ENCODE data around the gene B3GAT2.

The B3GAT2 gene

DNA sequence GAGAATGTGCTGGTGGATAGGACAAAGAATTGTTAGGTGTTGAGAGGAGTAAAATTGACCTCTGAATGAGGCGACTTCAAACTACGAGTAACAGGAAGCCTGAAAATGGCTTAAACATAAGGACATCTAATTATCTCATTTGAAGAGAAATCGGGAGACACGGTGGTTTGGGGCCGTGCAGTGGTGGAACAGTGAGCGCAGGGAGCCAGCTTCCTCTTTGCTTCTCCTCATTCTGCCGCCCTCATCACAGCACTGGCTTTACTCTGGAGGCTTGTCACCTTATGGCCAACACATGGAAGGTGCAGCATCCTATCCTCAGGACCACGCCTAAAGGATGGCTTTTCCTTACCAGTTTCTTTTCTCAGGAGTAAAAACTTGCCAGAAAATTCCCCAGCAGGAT lies 114.3 kb downstream of the B3GAT2 start:
- no peak for TF ChIP-seq CTCF (IDR thresholded peaks at IDR 0.05; ENCODE audit: insufficient read depth, low read length, poor library complexity, severe bottlenecking)
- DNase-seq (ENCODE audit: extremely low read depth, insufficient read length): no peak
- H3K36me3 ChIP-seq (ENCODE audit: control insufficient read depth, insufficient read depth, low read length): no peaks in the 10 kb centered on the region; the same call in 1 of the 2 replicates
- no peaks in the 10 kb centered on the region for H3K27me3 ChIP-seq (replicated peaks; ENCODE audit: control insufficient read depth, insufficient read depth, low read length)
- no peak overlapping the region for H3K4me3 ChIP-seq (replicated peaks; ENCODE audit: low read depth, low read length)

DNA sequence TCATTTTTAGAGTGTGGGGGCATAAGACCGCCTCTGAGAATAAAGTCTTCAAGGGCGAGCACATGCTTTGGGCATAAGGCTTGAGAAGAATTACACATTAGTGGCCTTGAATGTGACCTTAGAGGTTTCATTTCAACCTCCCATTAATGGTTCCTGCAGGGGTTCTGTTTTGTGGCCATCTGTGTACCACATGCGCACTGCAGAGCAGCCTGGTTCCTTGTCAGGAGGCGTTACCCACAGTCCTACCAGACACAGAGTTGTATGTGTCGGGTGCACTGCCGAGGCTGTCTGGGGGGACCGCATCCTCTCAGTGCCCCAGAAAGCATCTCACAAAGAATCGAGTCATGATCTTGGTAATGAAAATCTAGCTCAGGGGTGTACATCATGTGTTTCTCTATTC lies 115.7 kb downstream of the B3GAT2 start:
- Histone ChIP-seq H3K27me3 (replicated peaks; ENCODE audit: control insufficient read depth, insufficient read depth, low read length) (no peaks in the 10 kb centered on the region), H3K36me3 (ENCODE audit: control insufficient read depth, insufficient read depth, low read length) (no peaks in the 10 kb centered on the region), H3K4me3 (replicated peaks; ENCODE audit: low read depth, low read length) (no peak overlapping the region)
- no peak for DNase-seq (ENCODE audit: extremely low read depth, insufficient read length)
- no peak for TF ChIP-seq CTCF (IDR thresholded peaks at IDR 0.05; ENCODE audit: insufficient read depth, low read length, poor library complexity, severe bottlenecking)

GRCh38 chr6:70839286-70840266 lies 117.3 kb downstream of the B3GAT2 start:
- TF ChIP-seq CTCF (IDR thresholded peaks at IDR 0.05; ENCODE audit: insufficient read depth, low read length, poor library complexity, severe bottlenecking): no peak
- no peak overlapping the region for H3K4me3 ChIP-seq (replicated peaks; ENCODE audit: low read depth, low read length)
- DNase-seq (ENCODE audit: extremely low read depth, insufficient read length): no peak

DNA sequence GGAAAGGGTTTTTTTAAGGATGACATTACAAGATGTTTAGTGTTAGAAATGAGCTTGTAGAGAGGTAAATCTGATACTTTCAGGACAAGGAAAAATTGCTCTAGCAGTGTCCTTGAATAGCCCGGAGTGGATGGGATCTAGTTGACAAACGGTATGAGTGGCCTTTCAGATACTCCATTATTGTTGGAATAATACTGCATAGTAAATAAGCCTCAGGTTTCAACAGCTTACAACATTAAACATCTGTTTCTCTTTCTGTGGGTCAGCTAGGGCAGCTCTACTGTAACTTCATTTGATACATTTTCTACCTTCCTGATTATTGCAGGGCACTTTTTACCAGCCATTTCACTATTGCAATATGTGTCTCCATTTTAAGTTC lies 118.0 kb downstream of the B3GAT2 start:
- H3K27me3 ChIP-seq (replicated peaks; ENCODE audit: control insufficient read depth, insufficient read depth, low read length): no peaks in the 10 kb centered on the region
- H3K4me3 ChIP-seq (replicated peaks; ENCODE audit: low read depth, low read length): no peak overlapping the region
- no peak for TF ChIP-seq CTCF (IDR thresholded peaks at IDR 0.05; ENCODE audit: insufficient read depth, low read length, poor library complexity, severe bottlenecking)
- no peak for DNase-seq (ENCODE audit: extremely low read depth, insufficient read length)
- H3K36me3 ChIP-seq (ENCODE audit: control insufficient read depth, insufficient read depth, low read length): no peaks in the 10 kb centered on the region

More at GRCh38 chr6:70839286-70840266, 117.3 kb downstream of the B3GAT2 start:
- H3K27me3 ChIP-seq (replicated peaks; ENCODE audit: control insufficient read depth, insufficient read depth, low read length): no peaks in the 10 kb centered on the region
- no peaks in the 10 kb centered on the region for H3K36me3 ChIP-seq (ENCODE audit: control insufficient read depth, insufficient read depth, low read length)

- no peak for DNase-seq (ENCODE audit: extremely low read depth, insufficient read length)
- TF ChIP-seq CTCF (IDR thresholded peaks at IDR 0.05; ENCODE audit: insufficient read depth, low read length, poor library complexity, severe bottlenecking): no peak
- Histone ChIP-seq H3K27me3 (replicated peaks; ENCODE audit: control insufficient read depth, insufficient read depth, low read length) (no peaks in the 10 kb centered on the region), H3K36me3 (ENCODE audit: control insufficient read depth, insufficient read depth, low read length) (no peaks in the 10 kb centered on the region), H3K4me3 (replicated peaks; ENCODE audit: low read depth, low read length) (no peak overlapping the region)
These were observed 122.3 kb downstream of the B3GAT2 start for GRCh38 chr6:70834520-70834919.
